ENCODE results near the gene HIRA.

DNA sequence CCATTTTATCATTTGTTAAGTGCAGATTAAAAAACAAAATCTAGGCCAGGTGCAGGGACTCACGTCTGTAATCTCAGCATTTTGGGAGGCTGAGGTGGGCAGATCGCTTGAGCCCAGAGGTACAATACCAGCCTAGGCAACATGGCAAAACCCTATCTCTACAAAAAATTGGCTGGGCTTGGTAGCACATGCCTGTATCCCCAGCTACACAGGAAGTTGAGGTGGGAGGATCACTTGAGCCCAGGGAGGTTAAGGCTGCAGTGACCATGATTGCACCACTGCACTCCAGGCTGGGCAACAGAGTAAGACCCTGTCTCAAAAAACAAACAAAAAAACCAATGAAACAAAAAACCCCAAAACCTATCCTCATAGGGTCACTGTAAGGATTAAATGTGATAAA is 32.9 kb downstream of the HIRA start:
- TF ChIP-seq POLR2A (IDR thresholded peaks at IDR 0.05; ENCODE audit: low read depth, low read length) = no peak
- no peak for TF ChIP-seq POLR2AphosphoS5 (IDR thresholded peaks at IDR 0.05; ENCODE audit: low read depth, low read length)
